Stimulated activated CD8-positive, alpha-beta memory T cell treated with anti-CD3 and anti-CD28 coated beads, Interleukin-4, amount 100 ng/mL, for 24 hours (primary cell): Measurements from ENCODE around the gene VWA5B1.
A peak's percentile ranks its signal among the peaks of the same experiment; 100 is the strongest.

ENCODE experiments used
- DNase-seq: peaks from one replicate; pipeline ENCODE4 v3.0.0-alpha.2; 2020; ENCODE audit warnings: low read depth

VWA5B1 gene

DNA sequence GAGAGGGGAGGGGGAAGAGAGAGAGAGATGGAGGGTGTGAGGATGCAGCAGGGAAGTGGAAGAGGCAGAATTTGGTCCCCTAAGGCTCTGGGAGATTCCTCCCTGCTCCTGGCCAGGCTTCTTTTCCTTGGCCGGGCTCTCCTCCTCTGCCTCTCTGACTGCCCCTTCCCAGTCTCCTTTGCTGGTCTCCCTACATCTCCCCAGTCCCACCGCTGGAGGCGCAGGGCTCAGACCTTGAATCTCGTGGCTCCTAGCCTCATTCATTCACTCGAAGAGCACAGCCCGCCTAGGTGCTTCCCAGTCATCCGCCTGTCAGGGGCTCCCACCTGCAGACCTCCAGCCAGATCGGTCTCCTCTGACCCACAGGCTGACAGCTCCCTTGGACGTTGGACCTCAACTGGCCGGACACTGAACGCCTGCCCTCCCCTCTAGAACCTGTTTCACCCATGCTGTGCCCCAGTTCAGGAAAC lies 76.5 kb downstream of the VWA5B1 start:
- DNase-seq: no peak

DNA sequence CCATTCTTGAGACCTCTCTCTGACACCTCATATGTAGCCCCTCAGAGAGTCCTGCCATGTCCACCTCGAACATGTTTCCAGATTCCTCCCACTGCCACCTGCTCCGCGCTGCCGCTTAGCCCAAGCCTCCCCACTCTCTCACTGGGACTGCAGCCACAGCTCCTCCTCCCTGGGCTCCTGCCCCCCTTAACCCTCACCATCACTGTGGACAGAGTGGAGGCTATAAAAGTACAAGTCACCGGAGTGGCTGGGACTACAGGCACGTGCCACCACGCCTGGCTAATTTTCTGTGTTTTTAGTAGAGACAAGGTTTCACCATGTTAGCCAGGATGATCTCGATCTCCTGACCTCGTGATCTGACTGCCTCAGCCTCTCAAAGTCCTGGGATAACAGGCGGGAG lies 77.0 kb downstream of the VWA5B1 start:
- DNase-seq: no peak

DNA sequence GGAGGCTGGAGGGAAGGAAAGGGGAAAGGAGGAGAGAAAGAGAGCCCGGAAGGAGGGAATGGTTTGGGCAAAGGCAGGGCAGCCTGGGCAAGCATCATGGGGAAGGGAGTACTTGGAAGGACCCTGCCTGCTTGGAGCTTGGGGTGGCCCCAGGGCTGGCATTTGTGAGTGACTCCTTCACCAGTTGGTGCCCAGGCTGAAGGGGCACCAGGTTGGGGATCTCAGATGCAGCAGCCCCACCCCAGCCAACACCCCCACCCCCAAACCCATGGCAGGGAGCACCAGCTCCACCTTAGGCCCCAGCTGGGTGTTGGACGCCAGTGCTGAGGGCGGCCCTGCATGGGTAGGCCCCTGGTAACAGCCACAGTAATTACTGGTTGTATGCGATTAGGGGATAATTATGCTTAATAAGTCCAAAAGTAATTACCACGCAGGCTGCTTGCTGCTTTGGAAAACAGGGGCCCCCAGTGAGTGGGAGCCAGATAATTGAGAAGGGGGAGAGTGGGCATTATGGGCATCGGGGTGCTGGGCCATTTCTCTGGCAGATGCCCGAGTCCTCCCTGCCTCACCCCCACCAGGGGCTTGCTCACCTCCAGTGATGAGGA lies 78.3 kb downstream of the VWA5B1 start:
- no peak for DNase-seq

DNA sequence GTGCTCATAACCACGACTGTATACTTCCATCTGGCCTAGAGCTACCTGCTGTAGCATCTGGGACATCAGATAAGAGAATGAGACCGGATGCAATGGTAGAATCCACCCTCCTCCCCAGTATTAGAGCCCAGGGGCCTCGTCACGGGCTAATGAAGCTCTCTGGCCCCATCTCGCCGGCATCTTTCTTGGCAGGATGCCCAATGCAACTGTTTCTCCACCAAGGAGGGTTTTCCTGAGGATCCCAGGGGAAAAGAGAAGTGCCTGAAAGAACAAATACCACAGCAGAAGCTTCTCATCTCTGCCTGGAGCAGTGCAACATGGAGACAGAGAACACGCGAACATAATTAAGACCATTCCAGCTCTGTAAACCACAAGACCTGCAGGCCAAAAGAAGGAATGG lies 80.0 kb downstream of the VWA5B1 start:
- no peak for DNase-seq

DNA sequence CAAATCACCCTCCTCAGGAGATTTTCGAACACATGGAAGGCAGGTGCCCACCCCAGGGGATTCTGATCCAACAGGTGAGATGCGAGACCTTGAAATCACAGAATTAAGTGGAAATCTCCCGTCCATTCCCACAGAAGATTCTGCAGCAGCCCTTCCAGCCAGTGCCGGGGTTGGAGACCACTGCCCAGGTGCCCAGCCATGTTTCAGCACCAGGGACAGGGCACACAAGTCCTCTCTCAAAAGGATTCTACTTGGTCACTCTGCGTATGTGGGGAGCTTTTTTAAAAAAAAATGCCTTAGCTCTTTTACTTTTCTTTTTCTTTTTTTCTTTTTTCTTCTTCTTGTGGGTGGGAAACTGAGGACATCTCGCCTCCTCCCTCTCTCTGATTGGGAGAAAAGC lies 80.7 kb downstream of the VWA5B1 start:
- no peak for DNase-seq

DNA sequence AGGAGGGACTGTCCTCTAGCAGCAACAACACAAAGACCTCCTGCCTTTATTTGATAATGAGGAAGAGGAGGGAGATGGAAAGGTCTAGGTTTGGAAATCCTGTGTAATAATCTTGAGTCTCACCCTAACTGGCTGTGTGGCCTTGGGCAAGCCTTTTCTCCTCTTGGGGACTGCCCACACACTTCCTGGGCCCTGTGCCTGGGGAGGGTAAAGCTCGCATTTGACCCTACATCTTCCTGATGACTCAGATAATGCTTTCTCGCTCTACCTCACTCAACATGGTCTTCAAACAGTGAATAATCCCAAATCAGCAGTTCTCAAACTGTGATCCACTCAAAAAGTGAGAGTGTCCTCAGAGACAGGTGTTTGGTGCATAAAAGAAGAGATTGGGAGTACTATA lies 81.2 kb downstream of the VWA5B1 start:
- no peak for DNase-seq

DNA sequence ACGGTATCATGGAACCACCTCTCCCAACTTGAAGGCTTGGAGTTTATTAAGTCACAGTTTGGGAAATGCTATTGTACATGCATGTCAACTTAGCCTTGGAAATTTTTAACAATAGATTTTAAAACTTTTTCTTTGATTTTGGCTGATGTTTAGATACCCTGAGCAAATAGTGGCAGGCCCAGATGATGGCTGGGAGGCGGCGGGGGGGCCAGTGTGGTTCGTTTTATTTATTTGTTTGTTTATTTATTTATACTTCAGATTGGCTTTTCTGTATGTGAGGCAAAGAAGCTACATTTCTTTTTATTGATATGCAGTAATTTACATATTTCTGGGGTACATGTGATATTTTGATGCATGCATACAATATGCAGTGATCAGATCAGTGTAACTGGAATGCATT lies 82.0 kb downstream of the VWA5B1 start:
- DNase-seq: no peak

DNA sequence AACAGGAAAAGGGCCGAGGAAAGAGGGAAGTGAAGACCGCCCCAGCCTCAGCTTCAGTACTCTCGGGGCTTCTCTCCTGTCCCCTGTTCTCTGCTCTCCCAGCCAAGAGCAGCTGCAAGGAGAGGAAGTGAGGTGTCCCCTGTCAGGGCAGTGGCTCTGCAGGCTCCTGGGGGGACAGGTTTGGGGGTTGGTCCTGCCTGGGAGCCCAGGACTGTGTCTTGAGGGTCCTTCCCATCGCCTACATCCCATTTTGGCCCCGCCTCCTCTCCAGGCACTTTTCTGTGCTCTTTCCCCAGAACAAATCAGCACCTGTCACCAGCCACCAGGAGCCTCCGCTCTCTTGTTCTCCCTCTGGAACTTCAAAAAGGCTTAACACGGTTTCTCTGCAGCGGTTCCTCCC lies 82.6 kb downstream of the VWA5B1 start:
- no peak for DNase-seq

DNA sequence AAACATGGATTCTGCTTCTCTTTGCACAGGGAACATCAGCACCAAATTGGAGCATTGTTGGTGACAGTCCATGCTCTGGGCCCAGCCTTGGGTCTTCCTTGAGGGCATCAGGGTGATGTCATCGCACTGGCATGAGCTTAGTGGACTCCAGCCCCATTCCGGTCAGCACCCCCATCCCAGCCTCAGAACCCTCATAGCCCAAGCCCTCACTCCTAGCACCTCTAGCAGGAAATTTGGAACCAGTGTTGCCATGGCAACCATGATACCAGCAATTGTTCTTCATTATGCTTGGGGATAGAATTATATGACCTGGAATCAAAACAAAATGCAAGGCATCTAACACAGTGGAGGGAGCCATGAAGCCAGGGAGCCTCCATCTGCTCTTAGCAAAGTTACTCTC lies 83.1 kb downstream of the VWA5B1 start:
- no peak for DNase-seq

DNA sequence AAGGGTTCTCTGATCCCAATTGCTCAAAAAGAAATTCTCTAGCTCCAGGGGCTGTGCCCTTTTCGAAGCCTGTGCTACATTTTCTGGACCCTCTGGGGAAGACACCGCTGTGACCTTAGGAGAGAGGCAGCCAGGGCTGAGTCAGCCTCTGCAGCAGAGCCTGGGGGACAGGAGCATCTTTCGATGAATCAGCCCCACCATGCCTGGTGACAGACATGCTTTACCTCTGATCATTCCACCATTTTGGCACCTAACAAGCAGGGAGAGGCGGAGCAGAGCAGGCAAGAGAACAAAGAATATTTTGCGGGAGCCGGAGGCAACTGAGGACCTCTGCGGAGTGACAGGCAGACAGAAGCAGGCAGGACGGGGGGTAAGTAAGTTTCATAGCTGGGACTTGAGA lies 84.9 kb downstream of the VWA5B1 start:
- no peak for DNase-seq

DNA sequence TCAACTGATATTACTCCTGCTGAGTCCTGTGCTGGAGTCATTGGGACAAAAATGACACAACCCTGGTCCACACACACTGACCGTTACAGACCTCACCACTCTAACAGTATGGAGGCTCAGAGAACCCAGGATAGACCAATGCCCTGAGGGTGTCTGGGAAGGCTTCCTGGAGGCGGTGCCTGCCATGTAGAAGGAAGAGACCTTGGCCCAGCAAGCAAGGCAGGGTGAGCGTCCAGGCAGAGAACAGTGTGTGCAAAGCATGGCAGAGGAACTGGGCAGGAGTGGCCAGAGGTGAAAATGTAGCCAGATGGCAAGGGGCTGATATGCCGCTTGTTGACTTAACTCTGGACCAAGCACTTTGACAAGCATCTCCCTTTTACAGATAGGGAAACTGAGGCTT lies 85.5 kb downstream of the VWA5B1 start:
- no peak for DNase-seq

DNA sequence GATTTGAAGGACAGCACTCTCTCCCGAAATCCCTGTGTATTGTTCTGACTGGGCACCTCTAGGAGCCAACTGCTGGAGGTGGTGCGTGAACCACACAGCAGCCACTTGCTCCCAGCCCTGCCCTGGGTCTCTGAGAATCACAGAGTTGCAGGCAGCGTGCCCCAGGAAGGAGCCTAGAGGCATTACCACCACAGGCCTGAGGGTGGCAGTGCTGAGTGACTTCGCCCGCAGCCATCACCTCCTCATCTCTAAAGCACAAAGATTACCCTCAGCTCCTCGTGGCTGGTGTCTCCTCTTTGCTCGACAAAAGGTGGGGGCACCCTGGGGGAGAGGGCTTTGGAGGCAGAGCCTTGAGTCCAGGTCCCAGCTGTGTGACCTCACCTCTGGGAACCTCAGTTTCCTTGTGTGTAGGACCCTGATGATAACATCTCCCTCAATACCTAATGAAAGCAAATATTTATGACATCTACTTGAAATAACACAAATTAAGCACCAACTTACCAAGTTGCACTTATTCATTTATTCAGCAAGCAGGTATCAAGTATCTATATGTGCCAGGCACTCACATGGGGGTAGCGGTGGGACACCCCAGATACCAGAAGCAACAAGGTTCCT lies 86.3 kb downstream of the VWA5B1 start:
- peak; percentile 47 for DNase-seq

DNA sequence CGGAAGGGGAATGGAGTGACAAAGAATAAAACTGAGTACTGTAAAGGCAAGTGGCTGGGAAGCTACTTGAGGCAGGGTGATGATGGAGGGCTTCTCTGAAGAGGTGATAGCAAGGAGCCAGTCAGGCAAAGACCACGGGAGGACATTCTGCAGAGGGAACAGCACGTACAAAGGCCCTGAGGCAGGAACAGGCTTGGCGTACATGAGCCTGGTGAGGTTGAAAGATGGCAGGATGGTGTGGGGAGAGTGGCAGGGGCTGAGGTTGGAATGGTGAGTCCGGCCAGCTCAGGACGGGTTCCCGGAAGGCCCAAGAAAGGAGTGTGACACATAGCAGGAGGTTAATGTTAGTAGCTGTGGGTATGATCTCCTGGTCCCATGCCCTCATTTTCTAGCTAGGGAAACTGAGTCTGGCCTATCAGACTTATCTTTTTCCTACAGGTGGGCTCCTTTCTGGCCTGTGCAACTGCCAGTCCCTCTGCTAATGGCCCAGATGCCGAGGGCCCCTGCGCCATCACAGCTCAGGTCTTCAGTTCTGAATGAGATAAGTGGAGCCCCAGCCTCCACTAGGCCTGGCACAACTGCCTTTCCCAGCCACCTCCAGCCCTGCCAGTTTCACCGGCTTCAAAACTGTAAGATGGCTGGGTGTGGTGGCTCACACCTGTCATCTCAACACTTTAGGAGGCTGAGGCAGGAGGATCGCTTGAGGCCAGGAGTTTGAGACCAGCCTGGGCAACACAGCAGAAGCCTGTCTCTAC lies 87.0 kb downstream of the VWA5B1 start:
- DNase-seq: no peak

DNA sequence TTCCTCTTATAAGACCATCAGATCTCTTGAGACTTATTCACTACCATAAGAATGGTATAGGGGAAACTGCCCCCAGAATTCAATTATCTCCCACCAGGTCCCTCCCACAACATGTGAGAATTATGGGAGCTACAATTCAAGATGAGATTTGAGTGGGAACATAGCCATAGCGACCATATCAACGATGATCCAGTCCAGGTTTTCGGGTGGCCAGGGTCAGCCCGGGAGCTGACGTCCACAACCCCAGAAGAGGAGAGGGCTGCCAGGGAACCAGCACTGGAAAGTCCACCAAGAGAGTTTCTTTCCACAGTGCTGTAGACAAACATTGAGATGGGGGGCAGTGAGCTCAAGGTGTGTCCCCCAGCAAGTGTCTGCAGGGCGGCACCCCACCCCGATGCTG lies 88.4 kb downstream of the VWA5B1 start:
- no peak for DNase-seq

DNA sequence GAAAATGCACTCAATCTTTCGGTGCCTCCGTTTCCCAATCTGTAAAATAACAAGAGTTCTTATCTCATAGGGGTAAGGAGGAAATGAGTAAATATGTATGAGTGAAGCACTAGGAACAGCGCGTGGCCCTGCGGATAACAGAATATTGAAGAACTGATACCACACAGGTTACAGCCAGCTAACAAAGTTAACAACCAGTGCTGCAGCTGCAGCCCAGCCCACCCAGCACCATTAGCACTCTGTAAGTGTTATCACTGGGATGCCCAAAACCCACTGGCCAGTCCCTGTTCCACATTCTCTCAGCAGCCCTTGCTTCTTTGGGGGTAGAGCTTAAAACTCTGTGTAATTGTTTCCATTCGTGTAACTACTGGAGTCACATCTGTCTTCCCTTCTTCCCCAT lies 89.5 kb downstream of the VWA5B1 start:
- no peak for DNase-seq

DNA sequence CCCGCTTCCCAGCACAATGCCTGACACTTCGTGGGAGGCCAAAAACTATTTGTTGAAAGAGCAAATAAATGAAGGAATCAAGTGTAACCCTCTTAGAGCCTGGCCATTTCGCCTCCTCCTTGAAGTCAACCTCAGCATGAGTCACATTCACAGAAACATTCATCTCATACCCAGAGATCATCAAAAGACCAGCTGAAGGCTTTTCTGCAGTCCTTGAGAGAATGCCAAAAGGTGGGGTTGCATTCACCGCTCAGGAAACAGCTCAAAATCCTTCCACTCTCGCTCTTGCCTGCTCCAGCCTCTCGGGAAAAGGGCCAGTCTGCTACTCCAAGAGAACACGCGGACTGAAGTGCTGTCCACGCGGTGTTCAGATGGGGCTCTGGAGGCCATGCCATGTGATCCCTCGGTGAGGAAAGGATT lies 90.0 kb downstream of the VWA5B1 start:
- no peak for DNase-seq

DNA sequence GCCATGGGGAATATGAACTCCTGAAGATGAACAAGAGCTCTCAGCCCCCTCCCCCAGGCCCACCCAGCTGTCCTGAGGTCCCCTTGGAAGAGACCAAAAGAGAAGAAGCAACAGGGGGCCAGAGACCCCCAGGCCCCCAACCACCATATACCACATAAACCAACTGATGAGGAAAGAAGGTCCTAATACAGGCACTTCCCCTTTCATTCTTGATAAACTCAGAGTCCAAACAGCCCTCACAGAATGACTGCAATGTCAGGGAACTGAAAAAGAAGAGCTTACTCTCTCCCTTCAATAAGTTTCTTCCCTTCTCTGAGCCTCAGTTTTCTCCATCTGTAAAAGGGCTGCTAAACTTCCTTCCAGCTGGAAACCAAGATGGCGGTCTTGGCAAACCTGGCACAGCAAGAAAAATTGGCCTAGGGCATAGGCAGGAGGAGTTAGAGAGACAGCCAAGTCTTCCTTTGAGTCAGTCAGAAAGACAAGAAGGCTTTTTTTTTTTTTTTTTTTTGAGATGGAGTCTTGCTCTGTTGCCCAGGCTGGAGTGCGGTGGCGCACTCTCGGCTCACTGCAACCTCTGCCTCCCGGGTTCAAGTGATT lies 90.5 kb downstream of the VWA5B1 start:
- no peak for DNase-seq

DNA sequence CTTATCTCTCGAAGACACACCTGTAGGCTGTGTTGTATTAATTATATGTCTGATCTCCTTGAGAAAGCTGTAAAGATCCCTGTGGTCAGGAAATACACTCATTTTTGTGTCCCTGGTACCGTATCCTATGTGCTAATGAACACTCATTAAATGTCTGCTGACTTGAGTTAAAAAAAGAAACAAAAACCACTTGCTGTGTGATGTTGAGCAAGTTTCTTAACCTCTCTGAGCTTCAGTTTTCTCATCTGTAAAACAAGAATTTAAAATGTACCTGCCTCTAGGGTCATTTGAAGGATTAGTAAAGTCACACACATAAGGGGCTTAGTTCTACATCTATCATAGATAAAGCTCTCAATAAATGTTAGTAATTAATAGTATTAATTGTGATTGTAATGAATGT lies 91.3 kb downstream of the VWA5B1 start:
- no peak for DNase-seq

DNA sequence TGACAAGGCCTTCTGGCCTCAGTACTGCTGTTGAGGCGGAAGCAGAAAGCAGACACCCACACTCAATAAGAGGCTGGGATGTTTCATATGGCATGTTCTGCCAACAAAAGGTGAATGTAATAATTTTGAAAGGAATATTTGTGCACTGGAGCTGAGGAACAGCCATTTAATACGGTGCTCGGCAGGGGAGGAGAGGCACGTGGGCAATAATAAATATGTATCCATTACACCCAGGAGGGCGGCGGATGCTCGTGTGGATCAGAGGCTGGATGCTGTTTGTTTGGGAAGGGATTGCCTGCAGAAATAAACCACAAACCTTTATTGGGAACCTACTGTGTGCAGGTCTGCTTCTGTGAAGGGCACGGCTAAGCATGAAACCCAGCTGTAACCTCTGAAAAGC lies 92.0 kb downstream of the VWA5B1 start:
- DNase-seq: no peak

DNA sequence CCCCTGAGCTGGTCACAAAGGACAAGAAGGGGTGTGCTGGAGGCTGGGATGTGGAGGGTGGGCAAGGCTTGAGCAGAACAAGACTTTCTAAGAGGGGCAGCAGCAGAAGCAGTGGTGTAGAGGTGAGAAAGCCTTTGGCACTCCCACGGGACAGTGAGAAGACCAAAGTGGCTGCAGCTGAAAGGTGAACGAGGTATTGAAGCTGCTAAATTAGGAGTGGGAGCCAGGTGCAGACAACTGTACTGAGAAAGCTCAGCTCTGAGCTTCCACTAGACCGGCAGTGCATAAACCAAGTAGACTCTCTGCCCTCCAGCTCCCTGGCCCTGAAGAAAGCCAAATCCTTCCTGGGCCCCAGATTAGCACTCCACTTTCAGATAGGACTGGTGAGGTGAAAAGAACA lies 93.0 kb downstream of the VWA5B1 start:
- no peak for DNase-seq

DNA sequence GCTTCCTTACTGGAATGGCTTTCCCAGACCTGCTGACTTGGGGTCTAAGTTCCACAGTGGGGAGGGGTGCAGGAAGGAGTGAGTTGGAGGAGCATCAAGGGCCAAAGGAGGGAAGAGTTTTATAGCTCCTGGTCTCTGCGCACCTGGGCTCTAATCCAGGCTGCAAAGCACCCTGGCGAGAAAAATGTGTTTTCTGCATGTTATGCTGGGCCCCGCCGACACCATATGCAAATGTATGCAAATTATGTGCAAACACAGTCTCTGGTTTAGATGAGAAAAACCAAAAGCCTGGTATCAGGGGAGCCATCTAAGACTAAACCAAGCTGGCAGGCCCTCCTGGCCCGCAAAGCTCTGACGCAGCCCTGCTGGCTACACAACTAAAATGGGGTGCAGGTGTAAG lies 95.0 kb downstream of the VWA5B1 start:
- DNase-seq: no peak

DNA sequence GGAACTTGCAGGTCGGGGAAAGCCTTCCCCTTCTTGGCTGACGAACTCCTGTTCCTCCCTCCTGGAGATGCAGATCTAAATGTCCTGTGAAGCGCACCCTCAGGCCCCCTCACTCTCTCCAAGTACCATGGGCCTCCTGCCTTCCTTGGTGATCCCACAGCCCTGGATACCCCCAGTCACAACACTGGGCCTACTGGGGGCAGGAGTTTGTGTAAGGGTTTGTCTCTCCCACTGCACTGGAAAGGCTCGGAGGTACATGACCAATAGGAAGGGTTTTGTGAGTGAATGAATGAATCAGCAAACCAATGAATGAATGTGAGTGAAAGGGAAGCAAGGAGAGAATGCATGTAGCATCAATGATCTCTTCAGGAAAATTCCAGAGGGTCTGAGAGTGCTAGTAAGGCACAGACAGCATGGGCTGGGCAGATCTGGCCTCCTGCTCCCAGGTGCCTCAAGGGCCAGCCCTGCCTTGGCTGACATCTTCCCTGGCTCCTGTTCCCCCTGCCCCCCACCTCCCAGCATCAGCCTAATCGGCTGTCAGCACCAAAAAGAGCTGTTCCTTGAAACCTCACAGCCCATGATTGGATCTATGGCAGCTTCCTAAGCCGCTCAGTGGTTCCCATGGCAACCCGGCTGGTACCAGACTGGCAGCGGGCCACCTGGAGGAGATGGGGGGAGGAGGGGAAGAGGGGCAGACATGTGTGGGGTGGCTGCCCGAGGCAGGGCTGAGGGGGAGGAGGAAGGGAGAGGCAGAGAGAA lies 95.8 kb downstream of the VWA5B1 start:
- no peak for DNase-seq
